HG03066 (cell line): ENCODE results near the gene PCYT1B.

Experiments used
- ATAC-seq: cut with Tn5 transposase; IDR thresholded peaks from one replicate; pipeline ENCODE4 v1.9.1; 2021; ENCODE audit warnings: low read depth; ENCODE audit not compliant: unreplicated experiment

Gene PCYT1B

DNA sequence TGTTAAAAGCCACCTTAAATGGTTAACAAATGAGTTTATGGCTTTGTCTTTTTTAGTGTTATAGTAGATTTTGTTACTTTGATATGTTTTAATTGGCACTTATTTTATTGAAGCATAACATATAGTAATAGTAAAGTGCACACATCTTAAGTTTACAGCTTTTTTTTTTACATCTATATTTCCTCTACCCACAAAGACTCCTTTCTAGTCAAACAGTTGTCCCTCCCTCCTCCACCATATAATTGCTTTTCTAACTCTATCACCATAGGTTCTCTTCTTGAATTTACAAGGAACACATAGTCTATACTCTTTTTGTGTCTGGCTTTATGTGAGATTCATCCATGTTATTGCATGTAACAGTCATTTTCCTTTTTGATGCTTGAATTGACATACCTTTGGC, 110.6 kb downstream of the PCYT1B start:
- no peak for ATAC-seq

DNA sequence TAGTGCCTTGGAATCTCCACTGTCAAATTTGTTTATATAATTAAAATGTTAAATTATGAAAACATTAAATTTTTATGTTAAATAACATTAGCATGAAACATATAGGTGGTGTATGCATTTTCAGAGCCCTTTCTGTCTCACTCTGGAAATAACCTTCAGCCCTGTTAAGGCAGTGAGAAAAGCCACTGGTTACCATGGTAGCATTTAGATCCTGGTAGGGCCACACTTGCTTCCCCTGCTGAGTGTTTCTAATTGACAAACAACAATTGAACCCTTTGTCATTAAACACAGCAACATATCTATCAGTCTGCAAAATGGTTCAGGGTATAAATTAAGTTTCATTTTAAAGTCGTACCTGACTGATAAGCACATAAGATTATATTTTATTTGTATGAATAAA, 118.5 kb downstream of the PCYT1B start:
- no peak for ATAC-seq

DNA sequence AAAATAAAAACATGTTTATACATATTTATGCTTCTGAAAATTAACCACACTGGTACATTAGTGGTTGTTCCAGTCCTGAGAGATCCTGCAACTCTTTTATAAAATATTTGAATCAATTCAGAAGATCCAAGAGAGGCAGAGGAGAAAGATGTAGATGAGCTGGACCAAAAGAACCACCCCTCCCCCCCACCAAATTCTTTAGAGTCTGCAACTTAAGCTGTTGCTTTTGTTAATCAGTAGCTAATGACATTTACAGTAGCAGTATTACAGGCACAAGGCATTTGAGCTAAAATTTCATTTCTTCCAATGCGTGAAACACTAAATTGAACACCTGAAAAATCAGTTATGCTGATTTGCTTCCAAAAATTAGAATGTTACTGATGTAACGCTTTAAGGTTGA, 120.5 kb downstream of the PCYT1B start:
- ATAC-seq, result no peak

DNA sequence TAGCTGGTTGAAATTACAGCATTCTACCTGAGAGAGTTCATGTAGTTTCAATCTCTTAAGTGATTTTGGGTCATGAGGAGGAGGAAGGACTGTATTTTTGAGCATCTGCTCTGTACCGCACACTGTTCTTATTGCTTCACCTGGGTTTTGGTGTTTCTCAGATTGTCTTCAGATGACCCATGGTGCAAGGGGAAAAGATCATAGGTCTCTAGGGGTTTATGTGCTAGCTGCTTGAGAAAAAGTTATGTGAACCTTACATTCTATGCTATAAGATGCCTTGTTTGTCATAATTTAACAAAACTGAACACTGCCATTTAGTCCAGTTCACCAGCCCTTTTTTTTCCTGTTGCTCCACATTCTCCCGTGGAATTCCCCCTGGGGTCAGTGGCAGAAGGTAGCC, 121.7 kb downstream of the PCYT1B start:
- no peak for ATAC-seq

DNA sequence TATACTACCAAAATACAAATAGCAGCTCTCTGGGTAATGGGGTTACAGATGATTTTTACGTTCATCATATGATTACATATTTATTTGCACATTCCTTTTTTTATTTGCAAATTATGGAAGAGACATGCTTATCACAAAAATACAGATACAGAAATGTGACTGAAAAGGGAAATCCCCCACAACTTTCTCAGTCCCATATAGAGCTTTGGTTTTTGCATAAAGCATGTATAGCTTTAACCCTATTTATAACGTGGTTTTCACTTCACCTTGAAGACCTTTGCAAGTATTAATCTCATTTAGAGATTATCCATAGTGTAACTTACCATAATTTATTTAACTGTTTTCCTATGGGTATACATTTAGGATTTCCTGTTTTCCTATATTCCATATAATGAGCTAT, 126.7 kb downstream of the PCYT1B start:
- no peak for ATAC-seq

DNA sequence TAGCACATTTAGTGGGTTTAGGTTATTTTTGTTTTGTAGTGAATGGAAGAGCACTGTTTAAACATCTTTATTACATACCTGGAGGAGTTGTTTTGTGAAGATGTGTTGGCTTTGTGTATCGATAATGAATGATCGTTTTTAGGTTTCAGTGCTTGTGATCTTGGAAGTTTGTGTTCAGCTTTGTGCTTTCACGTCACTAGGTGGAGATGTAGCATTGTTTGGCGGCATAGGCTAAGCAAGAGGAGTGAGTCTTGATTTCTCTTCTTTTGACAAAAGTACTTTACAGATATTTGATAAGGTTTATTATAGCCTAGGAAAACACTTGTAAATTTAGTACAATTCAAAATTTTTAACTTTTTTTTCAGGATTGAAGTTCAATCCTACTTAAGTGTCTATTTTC, 131.7 kb downstream of the PCYT1B start:
- no peak for ATAC-seq

DNA sequence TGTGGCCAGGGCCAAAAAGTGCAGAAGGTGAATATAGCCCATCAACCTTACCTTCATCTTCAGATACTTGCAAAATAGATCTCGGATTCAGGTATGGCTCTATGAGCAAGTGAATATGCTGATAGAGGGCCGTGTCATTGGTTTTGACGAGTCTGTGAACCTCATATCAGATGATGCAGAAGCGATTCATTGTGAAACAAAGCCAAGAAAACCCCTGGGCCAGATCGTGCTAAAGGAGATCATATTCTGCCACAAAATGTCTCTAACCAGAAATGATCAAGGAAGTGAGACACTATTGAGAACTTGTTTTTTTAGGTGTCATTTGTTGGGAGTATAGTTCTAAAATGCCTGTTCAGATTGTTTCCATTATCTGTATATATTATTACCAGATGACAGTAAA, 133.7 kb downstream of the PCYT1B start:
- ATAC-seq, result peak; percentile 92

DNA sequence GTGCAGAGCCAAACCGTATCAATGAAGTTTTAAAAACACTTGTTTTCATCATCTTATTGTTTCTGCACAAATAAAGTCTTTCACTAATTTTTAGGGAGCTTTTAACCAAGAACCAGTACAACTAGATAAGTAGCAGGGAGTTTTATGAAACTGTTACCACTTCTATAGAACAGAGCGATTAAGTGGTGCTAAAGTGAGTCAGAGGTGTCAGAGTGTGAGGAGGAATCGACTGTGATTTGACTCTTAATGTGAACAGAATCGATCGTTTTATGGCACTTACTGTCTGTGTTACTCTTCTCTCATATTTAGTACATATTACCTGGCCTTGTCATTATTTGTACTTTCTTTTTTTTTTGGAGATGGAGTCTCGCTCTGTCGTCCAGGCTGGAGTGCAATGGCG, 138.8 kb downstream of the PCYT1B start:
- ATAC-seq, result no peak
